Vagina (tissue), 2 donors: ENCODE measurements around the gene RGS6. TPM values are rescaled to one million over a fixed set of nuclear protein-coding genes. Genes with fewer than 3 reads are reported as not detected.

Source experiments
- DNase-seq, 2 donors: peaks; one replicate each; pipeline ENCODE4 v3.0.0-alpha.2; 2017; ENCODE audit errors: extremely low spot score in 2 of 2
- H3K27ac ChIP-seq: fragments of 200-600 bp; sonication (generic); one replicate; pipeline ENCODE4 v1.5.1; 2019
- H3K27me3 ChIP-seq: fragments of 200-600 bp; sonication (generic); one replicate; pipeline ENCODE4 v1.5.1; 2019
- H3K36me3 ChIP-seq, 2 donors: fragments of 200-600 bp; sonication (generic); one replicate each; pipeline ENCODE4 v1.5.1; 2017 to 2019
- H3K4me1 ChIP-seq: fragments of 200-600 bp; sonication (generic); one replicate; pipeline ENCODE4 v1.5.1; 2019
- H3K4me3 ChIP-seq, 2 donors: fragments of 200-600 bp; sonication (generic); 1 replicate in 1 of 2; 2 replicates in 1 of 2; pipeline ENCODE4 v1.5.1; 2016 to 2019
- H3K9me3 ChIP-seq: fragments of 200-600 bp; sonication (generic); one replicate; pipeline ENCODE4 v1.5.1; 2019
- CTCF ChIP-seq, 3 experiments: fragments of 450-650 bp in 2 of 3; fragments of 200-600 bp in 1 of 3; sonication (generic) in 1 of 3; IDR thresholded peaks; one replicate each; pipeline ENCODE4 v1.5.1; 2017 to 2019; ENCODE audit warnings: antibody characterized with exemption in 3 of 3, mild to moderate bottlenecking in 2 of 3, moderate library complexity in 2 of 3
- POLR2A ChIP-seq, 2 donors: fragments of 450-650 bp; IDR thresholded peaks; one replicate each; pipeline ENCODE4 v1.6.1; 2017; ENCODE audit warnings: antibody characterized with exemption in 2 of 2, mild to moderate bottlenecking in 2 of 2, moderate library complexity in 2 of 2
- POLR2AphosphoS5 ChIP-seq, 2 donors: sonication (generic); formaldehyde crosslinking; IDR thresholded peaks; one replicate each; pipeline ENCODE4 v1.9.0; 2017; ENCODE audit warnings: antibody characterized with exemption in 2 of 2, mild to moderate bottlenecking in 2 of 2, low read depth in 1 of 2; ENCODE audit not compliant: insufficient read depth in 1 of 2
- intact Hi-C: fragments of 100-400 bp; cut with DNase I; formaldehyde crosslinking; loops from one replicate; pipeline ENCODE4 v1.15.1; 2023
- total RNA-seq: library from RNA; depleted of rRNA; stranded (reverse); fragments of >200 nt; gene quantifications from one replicate; pipeline ENCODE4 v1.2.3, GENCODE V29; 2016

RGS6 gene
- total RNA-seq, 1 donor from 2014 or later: 2.0 TPM

- H3K27me3 ChIP-seq: no peaks in the 10 kb centered on the region
- no peak overlapping the region for H3K4me3 ChIP-seq
- intact Hi-C loops: no loop called here
- no peaks in the 10 kb centered on the region for H3K9me3 ChIP-seq
- DNase-seq: no peak
- no peaks in the 10 kb centered on the region for H3K36me3 ChIP-seq
- TF ChIP-seq POLR2A (IDR thresholded peaks at IDR 0.05): no peak
- TF ChIP-seq POLR2AphosphoS5 (IDR thresholded peaks at IDR 0.05; ENCODE audit: insufficient read depth in 1 of 2, low read depth in 1 of 2): no peak
- no peak for TF ChIP-seq CTCF (IDR thresholded peaks at IDR 0.05)
- H3K27ac ChIP-seq: no peak overlapping the region
- no peaks in the 10 kb centered on the region for H3K4me1 ChIP-seq
Measured at GRCh38 chr14:72457641-72458040, 525.4 kb downstream of the RGS6 start.

- H3K9me3 ChIP-seq: no peaks in the 10 kb centered on the region
- H3K4me3 ChIP-seq: no peak overlapping the region
- no peak for DNase-seq
- H3K4me1 ChIP-seq: no peaks in the 10 kb centered on the region
- H3K27ac ChIP-seq: no peak overlapping the region
- intact Hi-C loops: no loop called here
- H3K27me3 ChIP-seq: no peaks in the 10 kb centered on the region
- no peak for TF ChIP-seq POLR2AphosphoS5 (IDR thresholded peaks at IDR 0.05; ENCODE audit: insufficient read depth in 1 of 2, low read depth in 1 of 2)
- H3K36me3 ChIP-seq: no peaks in the 10 kb centered on the region
Measured at GRCh38 chr14:72462056-72462455, 529.8 kb downstream of the RGS6 start.

GRCh38 chr14:72463291-72463866 is 531.1 kb downstream of the RGS6 start:
- DNase-seq: no peak
- no peak for TF ChIP-seq POLR2AphosphoS5 (IDR thresholded peaks at IDR 0.05; ENCODE audit: insufficient read depth in 1 of 2, low read depth in 1 of 2)
- TF ChIP-seq POLR2A (IDR thresholded peaks at IDR 0.05): no peak
- no peak for TF ChIP-seq CTCF (IDR thresholded peaks at IDR 0.05)
- no peaks in the 10 kb centered on the region for H3K9me3 ChIP-seq
- H3K4me1 ChIP-seq: no peaks in the 10 kb centered on the region
- no peak overlapping the region for H3K4me3 ChIP-seq
- no peaks in the 10 kb centered on the region for H3K27me3 ChIP-seq
- intact Hi-C loops: no loop called here
- H3K27ac ChIP-seq: no peak overlapping the region
- H3K36me3 ChIP-seq: no peaks in the 10 kb centered on the region

GRCh38 chr14:72464226-72464625 is 532.0 kb downstream of the RGS6 start:
- H3K27ac ChIP-seq: no peak overlapping the region
- intact Hi-C loops: no loop called here
- no peaks in the 10 kb centered on the region for H3K4me1 ChIP-seq
- no peaks in the 10 kb centered on the region for H3K27me3 ChIP-seq
- no peak for DNase-seq
- H3K9me3 ChIP-seq: no peaks in the 10 kb centered on the region
- no peak for TF ChIP-seq POLR2AphosphoS5 (IDR thresholded peaks at IDR 0.05; ENCODE audit: insufficient read depth in 1 of 2, low read depth in 1 of 2)
- no peak for TF ChIP-seq CTCF (IDR thresholded peaks at IDR 0.05)
- TF ChIP-seq POLR2A (IDR thresholded peaks at IDR 0.05): no peak
- no peaks in the 10 kb centered on the region for H3K36me3 ChIP-seq
- no peak overlapping the region for H3K4me3 ChIP-seq

- H3K4me1 ChIP-seq: no peaks in the 10 kb centered on the region
- H3K36me3 ChIP-seq: no peaks in the 10 kb centered on the region
- no peak overlapping the region for H3K27ac ChIP-seq
- no peak overlapping the region for H3K4me3 ChIP-seq
- TF ChIP-seq CTCF (IDR thresholded peaks at IDR 0.05): no peak
- TF ChIP-seq POLR2AphosphoS5 (IDR thresholded peaks at IDR 0.05; ENCODE audit: insufficient read depth in 1 of 2, low read depth in 1 of 2): no peak
- TF ChIP-seq POLR2A (IDR thresholded peaks at IDR 0.05): no peak
- intact Hi-C loops: no loop called here
- no peak for DNase-seq
- H3K27me3 ChIP-seq: no peaks in the 10 kb centered on the region
- H3K9me3 ChIP-seq: no peaks in the 10 kb centered on the region
Measured at GRCh38 chr14:72466325-72466724, 534.1 kb downstream of the RGS6 start.
